ENCODE data around the gene FHL3. TPM values are rescaled to one million over a fixed set of nuclear protein-coding genes. Genes with fewer than 3 reads are reported as not detected.

The FHL3 gene
- total RNA-seq, 1 donor from 2014 or later = 14.2 TPM

- no peak for DNase-seq (ENCODE audit: low read depth)
- no peak overlapping the region for H3K4me3 ChIP-seq (ENCODE audit: low read depth, low read length)
- TF ChIP-seq CTCF (conservative IDR thresholded peaks at IDR 0.05; ENCODE audit: low read depth, low read length) = no peak
Observed at GRCh38 chr1:38009088-38009840, 4.0 kb upstream of the FHL3 start.

GRCh38 chr1:38006008-38006828 lies 904 bp upstream of the FHL3 start:
- TF ChIP-seq CTCF (conservative IDR thresholded peaks at IDR 0.05; ENCODE audit: low read depth, low read length) = no peak
- no peak for DNase-seq (ENCODE audit: low read depth)
- no peak overlapping the region for H3K4me3 ChIP-seq (ENCODE audit: low read depth, low read length)

- no peak for DNase-seq (ENCODE audit: low read depth)
- H3K4me3 ChIP-seq (ENCODE audit: low read depth, low read length) = peak overlapping the region; percentile 76
- TF ChIP-seq CTCF (conservative IDR thresholded peaks at IDR 0.05; ENCODE audit: low read depth, low read length) = no peak
Observed at GRCh38 chr1:38004284-38005108, 818 bp downstream of the FHL3 start.

- no peak for DNase-seq (ENCODE audit: low read depth)
- TF ChIP-seq CTCF (conservative IDR thresholded peaks at IDR 0.05; ENCODE audit: low read depth, low read length) = no peak
Observed at GRCh38 chr1:38003261-38004250, 1.8 kb downstream of the FHL3 start.

GRCh38 chr1:38000529-38001455 lies 4.5 kb downstream of the FHL3 start:
- TF ChIP-seq CTCF (conservative IDR thresholded peaks at IDR 0.05; ENCODE audit: low read depth, low read length) = no peak
- no peak for DNase-seq (ENCODE audit: low read depth)
- peak overlapping the region; percentile 8 for H3K4me3 ChIP-seq (ENCODE audit: low read depth, low read length)

More at GRCh38 chr1:38003261-38004250, 1.8 kb downstream of the FHL3 start:
- H3K4me3 ChIP-seq (ENCODE audit: low read depth, low read length) = peak overlapping the region; percentile 76
